Measurements from ENCODE around the gene TBXAS1.
A peak's percentile ranks its signal among the peaks of the same experiment; 100 is the strongest.

TBXAS1 gene

DNA sequence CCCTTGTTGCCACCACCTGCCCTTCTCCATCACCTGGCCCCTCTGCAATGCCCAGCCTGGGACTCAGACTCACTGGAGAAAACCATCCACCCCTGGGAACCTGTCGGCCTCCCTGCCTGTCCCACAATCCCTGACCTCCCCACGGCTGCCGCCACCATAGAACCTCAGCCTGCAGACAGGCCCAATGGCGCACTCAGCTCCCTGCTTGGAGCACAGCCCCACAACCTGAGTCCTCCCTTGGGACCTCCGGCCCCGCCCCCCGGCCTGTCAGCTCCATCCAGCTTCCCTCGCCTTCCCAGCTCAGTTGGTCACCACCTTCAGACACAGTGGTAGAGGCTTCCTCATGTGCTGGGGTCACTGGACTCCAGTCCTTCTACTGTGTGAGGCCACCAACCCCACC lies 192.5 kb downstream of the TBXAS1 start:
- FAIRE-seq (no peak), DNase-seq (ENCODE audit: low spot score) (no peak)

DNA sequence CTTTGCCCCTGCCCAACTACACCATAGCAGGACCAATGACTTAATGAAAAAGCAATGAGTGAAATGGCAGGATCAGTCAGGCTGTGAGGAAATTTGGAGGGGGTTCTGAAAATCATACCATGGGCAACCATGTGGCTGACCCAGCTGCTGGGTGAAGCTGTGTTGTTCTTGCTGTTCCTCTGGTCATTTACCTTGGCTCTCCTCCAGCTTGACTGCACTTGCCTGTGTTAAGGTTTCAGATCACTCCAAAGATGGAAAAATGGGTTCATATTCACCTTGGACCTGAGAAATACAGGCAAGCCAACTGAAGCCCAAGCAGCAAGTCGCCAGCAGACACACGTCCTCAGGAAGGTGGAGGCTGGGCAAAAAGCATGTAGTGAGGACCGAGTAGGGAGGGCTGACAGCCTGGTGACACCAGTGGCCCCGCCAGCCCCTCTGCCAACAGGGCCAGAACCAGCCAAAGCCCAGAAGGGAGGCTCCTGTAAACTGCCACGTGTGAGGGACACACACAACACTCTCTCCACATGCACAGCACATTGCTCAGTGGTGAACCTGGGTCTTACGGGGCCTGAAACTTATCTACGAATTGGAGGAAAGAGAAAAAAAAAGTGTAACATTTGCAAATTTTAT lies 193.6 kb downstream of the TBXAS1 start:
- FAIRE-seq (no peak), DNase-seq (ENCODE audit: low spot score) (no peak)

DNA sequence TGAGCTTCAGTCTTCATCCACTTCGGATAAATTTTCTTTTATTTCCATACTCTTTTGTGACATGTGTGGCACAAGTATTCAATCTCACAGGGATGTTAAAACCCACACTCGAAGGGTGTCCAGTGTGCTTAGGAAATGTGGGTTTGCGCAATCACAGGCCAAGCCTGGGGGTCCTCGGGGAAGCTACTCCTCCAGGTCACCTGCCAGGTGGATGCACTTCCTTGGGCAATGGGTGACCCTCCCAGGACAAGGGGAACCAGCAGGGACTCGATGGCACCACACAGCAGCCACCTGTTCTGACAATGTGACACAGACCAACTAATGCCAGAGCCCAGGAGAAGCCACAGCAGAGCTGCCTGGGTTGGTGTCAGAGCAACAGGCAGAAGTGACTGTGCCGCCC lies 194.7 kb downstream of the TBXAS1 start:
- DNase-seq (ENCODE audit: low spot score) (no peak), FAIRE-seq (no peak)

DNA sequence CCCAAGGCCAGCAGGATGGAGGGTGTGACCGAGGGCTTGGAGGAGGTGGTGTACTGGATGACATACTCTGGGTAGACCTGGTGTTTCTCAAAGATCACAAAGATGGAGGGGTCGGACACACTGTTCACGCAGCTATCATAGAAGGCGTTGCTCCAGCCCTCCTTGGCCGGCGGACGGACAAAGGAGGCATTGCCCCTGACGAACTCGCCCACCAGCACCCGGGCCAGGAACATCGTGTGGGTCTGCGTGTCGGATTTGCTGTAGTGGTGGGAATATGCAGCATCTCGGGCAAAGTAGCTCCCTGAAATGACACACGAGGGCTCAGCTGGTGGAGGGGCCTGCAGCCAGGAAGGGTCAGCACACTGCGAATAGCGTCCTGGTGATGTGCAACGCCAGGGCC lies 195.5 kb downstream of the TBXAS1 start:
- FAIRE-seq: no peak

DNA sequence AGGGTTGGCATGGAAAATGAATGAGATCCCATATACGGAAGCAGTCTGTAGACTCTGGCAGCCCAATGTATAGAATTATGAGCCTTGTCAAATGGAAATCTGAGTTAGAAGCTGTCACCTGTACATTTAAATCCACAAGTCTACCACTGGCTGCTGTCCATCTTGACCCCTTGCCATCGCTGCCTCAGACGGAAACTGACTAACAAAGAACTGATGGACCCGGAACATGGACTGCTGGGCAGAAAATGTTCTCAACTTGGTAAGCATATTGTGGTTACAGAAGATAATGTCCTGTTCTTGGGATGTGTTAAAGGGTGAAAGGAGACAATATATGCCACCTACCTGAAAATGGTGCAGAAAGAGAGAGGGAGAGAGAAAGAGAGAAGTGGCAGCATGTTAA lies 196.2 kb downstream of the TBXAS1 start:
- no peak for FAIRE-seq
- no peak for DNase-seq (ENCODE audit: low spot score)

More for the DNA sequence above, 195.5 kb downstream of the TBXAS1 start:
- no peak for DNase-seq (ENCODE audit: low spot score)

DNA sequence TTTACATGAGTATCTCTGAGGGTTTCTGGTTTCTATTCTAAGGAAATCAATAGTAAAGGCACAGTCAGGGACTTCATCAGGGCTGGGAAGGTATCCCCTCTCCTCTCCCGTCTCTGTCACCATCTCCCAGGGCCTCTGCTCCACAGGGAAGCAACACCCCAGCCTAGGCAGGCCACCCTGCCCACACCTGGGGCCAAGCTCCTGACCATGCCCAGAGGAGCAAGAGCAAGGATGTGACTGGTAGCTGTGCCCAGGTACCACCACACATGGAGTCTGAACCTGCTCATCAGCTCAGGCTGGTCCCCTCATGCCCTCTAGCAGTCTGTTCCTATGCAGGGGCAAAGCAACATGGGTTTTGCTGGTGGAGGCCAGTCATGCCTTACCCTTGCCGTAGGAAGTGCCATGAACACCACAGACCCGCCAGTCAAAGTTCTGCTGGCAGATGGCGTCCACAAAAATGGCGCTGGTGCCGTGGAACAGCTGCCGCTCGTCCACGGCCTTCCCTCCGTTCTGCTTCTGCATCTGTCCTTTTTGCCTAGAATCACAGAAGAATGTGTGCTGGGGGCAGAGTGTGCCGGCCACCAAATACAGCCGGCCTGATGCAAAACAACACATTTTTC lies 196.9 kb downstream of the TBXAS1 start:
- FAIRE-seq: no peak
- no peak for DNase-seq (ENCODE audit: low spot score)

DNA sequence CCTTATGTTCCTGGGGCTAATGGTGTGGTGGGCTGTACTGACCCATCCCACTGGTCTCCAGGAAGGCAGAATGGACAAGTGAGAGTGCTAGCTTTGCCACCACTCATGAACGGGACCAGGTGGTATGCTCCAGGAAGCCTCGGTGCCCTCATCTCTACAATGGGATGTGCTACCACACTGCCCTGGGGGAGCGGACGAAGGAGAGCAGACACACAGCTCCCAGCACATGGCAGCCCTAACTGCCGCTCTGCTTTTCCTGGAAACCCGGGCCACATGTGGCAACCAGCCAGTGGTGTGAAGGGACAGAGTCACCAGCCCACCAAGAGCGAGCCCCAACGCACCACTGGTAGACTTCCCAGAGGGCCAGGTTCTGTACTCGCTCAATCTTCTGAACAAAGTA lies 197.9 kb downstream of the TBXAS1 start:
- FAIRE-seq (no peak), DNase-seq (ENCODE audit: low spot score) (no peak)

DNA sequence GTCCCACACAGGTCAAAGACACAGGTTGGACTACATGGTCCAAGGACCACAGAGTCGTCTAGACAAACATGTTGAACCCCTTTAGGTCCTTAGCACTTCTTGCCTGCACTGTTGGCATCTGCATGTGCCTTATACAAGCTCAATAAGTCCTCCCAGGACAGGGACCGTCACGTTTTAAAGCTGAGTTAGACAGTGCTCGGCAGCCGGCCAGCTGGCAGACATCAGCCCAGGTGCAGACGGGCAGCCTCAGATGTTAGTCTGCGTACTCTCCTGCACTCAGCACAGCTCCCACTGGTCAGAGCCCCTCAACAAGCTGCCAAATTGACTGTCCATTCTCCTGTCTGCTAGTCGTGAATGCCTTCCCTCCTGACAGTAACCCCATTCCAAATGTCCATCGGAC lies 198.8 kb downstream of the TBXAS1 start:
- DNase-seq (ENCODE audit: low spot score) (no peak), FAIRE-seq (no peak)

DNA sequence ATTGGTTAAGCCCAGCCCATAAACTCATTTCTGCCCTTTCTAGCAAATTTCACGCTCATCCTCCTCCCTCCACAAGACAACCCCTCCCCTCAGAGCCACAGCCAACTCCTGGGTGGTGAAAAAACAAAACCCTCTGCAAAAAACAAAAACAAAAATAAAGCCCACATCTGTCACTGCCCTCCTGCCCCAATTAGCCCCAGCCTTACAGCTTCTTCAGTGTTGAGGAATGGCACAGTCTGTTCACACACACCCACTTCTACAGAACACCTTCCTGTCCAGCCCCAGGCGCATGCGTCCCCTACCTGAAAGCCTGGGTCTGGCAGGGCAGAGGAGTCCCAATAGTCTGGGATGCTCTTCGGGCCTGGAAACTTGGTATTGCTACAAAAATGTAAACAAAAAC lies 199.2 kb downstream of the TBXAS1 start:
- no peak for DNase-seq (ENCODE audit: low spot score)
- FAIRE-seq: no peak

DNA sequence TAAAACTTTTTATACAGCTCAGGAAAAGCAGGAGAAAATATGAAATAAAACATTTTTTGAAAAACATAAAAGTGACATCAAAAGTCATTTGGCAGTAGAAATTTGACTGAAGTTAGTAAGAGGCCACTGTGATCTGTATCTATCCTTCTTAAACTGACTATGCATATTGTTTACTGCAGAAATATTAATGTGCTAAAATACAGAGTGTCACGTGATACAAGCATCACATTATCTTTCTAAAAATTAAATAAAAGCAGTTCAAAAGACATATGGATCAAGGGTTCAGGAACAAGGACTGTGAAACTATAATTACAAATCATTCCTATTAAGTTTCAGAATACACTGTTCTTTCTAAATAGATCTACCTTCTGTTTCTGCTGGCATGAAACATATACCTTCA lies 200.0 kb downstream of the TBXAS1 start:
- FAIRE-seq: no peak
- no peak for DNase-seq (ENCODE audit: low spot score)

DNA sequence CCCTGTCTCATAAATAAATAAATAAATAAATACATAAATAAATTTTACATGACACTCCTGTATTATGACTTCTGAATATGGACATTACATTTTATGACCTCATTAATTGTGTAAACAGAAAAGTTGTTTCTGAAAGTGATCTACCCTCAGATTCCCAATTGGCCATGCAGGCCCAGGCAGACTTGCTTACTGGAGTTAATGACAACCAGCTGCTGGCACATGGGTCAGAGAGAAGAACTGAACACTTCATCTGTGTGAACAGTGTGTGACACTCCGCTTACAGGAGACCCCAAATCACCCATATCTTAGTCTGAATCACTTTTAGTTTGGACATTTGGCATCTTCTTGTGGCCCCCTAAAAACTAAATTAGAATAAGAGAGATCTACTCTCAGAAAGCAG lies 202.3 kb downstream of the TBXAS1 start:
- FAIRE-seq: no peak
- no peak for DNase-seq (ENCODE audit: low spot score)

DNA sequence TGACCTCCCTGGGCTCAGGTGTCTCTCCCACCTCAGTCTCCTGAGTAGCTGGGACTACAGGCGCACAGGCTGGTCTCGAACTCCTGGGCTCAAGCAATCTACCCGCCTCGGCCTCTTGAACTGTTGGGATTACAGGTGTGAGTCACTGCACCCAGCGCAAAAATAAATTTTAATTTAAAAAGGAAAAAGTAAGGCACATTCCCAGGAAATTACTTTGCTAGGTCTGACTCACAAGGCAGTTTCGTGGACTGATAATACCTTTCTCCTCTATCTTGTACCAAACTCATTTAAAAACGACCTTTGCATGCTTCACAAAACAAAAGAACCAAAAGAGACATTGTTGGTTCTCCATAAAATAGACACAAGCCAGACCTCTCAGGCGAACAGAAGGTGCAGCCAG lies 204.0 kb downstream of the TBXAS1 start:
- FAIRE-seq (no peak), DNase-seq (ENCODE audit: low spot score) (no peak)

DNA sequence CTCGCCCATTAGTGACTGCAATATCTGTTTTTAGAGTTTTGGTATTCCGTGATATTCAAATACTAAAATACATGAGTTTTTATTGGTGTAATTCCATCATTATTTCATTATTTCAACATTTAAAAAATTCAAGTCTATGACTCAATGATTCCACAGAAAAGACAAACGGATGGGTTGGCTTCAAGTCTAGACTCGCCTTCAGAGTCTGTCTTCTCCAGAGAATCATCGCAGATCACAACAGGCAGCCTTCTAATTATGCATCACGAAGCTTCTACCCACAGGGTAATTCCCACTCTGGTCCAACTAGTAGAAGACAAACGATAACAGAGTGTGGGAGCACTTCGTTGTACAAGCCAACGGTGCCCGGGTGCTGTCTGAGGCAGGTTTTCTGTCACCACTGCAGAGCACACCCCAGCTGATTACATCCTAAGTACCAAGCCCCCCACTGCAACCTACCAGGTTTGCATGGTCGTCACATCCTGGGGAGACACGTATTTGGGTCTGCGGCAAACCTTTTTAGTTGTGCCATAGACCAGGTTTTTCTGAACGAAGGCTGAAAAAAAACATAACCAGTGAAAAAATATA lies 204.8 kb downstream of the TBXAS1 start:
- no peak for FAIRE-seq
- no peak for DNase-seq (ENCODE audit: low spot score)

DNA sequence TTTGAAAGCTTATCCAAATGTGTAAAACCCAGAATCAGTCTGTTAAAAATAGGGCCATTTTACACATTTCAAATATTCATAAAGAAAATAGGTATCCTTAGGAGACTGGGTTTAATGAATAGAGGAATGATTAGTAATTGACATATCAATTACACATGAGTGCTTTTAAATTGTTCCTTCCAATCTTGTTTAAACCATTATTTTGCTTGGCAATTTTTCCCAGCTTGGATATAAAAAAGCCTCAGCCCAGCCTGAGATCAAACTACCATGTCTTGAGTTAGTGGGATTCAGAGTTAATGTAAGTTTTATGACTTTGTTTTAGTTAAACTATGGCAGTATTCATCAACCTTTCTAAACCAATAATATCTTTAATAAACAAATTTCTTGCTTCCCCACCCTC lies 205.4 kb downstream of the TBXAS1 start:
- DNase-seq (ENCODE audit: low spot score) (no peak), FAIRE-seq (no peak)

DNA sequence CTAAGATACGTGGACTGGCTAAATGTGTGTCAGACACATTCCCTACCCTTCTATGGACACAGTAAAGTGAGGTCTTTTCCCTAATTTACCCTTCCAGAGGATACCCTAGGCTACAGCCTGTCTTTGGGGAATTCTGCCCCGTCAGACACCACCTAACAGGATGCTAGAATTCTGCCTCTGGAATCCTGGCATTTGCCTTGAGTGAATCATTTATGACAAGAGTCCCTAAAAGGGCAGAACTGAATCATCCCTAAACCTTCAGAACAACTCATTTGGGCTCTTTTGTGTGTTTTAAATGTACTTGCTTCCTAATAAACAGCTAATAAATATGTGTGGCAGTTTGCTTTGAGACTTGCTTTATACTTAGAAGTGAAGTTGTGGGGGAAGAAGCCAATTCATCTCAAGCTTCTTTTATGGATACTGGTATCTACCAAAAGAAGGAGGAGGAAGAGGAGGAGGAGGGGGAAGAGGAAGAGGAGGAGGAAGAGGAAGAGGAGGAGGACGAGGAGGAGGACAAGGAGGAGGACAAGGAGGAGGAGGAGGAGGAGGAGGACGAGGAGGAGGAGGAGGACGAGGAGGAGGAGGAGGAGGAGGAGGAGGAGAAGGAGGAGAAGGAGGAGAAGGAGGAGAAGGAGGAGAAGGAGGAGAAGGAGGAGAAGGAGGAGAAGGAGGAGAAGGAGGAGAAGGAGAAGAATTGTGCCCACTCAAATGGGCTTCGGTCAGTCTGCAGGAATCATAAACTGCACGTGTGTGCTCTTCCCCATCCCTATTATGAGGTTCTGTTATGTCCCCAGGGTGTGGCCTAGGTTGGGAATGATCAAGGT lies 206.5 kb downstream of the TBXAS1 start:
- DNase-seq (ENCODE audit: low spot score) (peak; percentile 37), FAIRE-seq (peak; percentile 15)

DNA sequence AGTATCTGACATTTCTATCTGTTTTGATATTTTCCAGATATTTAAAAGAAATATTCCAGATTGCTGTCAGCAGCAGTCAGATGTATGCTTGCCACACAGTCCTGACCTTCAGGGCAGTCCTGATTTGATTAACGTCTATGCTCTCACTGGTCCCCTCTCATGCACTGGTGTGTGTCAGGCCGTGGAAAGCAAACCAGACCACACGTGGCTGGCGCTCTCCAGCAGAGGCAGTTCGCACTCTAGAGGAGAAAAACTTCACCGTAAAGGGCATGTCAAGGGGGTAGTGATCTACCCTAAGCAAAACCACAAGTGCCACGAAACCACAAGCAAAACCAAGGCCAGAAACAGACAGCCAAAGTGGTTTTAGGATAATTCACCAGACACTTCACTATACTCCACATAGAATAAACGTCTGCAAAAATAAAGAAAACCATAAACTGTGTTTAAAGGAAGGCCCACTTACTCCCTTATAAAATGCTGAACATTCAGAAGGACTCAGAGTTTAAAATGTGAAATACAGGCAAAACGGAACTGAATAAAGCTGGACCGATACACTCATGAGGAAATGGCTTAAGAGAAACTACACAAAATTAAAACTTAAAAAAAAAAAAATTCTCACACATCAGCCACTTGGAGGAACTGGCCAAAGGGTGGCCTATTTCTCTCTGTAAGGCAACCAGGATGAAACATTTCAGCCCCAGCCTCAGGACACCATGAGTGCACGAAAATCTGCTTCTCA lies 207.3 kb downstream of the TBXAS1 start:
- FAIRE-seq (peak; percentile 74), DNase-seq (ENCODE audit: low spot score) (peak; percentile 42)

DNA sequence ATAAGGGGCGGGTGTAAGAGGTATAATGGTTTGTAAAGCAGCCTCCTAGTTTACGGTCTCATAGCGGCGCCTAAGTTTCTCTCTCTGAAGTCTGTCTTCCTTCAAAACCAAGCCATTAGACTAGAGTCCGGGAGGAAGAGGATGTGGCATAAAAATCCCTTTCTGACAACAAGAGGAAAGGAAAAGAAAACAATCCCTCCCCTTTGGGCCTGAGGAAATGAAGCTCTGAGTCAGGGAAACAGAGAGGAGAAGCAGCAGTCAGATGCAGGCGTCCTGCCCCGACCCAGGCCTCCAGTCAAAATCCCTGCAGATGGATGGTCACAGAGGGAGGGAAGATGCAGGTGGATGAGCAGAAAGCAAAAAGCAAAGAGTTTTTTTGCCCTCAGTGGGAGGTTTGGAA lies 210.0 kb downstream of the TBXAS1 start:
- DNase-seq (ENCODE audit: low spot score) (no peak), FAIRE-seq (no peak)

DNA sequence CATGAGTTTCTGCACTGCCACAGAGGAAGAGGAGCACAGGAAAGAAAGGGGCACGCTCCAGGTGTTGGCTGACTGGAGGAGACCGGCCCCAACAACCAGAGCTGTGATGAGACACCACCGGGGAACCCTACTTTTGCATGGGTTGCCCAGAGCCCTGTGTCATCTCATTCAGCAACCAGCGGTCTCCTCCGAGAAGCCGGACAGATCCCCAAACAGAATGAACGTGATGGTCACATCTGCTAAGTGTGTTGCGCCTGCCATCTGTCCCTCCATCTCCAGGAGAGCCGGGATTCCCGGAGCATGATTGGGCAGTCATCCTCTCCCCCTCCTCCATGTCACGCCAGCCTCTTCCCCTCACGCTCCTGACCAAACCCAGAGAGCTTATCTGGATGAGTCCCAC lies 210.8 kb downstream of the TBXAS1 start:
- FAIRE-seq (no peak), DNase-seq (ENCODE audit: low spot score) (no peak)

DNA sequence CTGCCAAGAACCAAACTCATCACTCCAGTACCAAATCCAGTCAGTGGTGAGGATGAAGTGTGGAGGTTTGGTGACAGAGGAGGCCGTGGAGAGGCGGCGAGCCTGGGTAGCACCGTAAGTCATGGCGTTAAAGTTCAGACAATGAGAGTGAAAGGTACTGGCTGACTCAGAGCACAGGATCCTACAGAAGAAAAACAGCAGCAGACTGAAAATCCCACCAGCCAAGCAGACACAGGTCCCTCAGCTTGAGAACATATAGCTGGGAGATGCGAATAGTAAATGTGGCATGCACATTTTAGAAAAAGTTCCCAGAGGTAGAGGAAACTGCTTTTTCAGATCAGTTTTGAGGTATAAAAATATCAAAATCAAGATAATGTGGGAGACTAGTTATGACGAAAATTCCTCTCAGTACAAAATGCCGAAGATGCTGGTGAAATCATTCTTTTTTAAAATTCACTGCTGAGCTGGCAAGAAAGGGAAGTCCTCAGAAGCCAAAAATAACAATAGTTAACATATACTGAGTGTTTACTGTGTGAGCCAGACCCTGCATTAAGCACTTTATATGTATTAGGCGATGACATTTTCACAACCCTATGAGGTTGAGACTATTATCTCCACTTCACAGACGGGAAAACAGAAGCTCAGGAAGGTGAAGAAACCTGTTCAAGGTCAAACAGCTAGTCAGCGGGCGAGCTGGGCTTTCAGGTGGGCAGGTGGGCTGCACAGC lies 212.8 kb downstream of the TBXAS1 start:
- no peak for DNase-seq (ENCODE audit: low spot score)
- FAIRE-seq: no peak

DNA sequence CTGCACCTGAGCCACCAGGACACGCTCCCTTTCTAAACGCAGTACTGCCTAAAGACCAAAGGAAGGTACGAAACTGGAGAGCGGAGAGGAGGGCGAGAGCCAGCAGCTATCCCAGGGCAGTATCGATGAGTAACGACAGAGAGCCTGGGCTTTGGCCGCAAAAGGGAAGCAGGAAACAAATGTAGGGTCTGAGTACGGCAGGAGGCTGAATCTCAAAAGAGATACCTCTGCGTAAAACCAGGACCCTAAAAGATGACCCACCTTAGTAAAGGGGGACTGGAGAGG lies 213.3 kb downstream of the TBXAS1 start:
- DNase-seq (ENCODE audit: low spot score): no peak
- FAIRE-seq: no peak

DNA sequence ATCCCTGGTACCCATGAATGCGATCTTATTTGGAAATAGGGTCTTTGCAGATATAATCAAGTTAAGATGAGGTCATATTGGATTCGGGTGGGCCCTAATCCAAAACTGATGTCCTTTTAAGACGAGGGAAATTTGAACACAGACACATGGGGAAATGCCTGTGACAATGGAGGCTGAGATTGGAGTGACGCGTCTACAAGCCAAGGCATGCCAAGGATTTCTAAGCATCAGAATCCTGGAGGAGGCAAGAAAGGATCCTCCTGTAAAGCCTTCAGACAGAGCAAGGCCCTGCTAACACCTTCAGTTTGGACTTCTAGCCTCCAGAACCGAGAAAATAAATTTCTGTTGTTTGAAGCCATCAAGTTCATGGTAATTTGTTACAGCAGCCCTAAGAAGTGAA lies 215.2 kb downstream of the TBXAS1 start:
- DNase-seq (ENCODE audit: low spot score) (no peak), FAIRE-seq (no peak)

All from RCC 7860 (cell line).